ENCODE measurements around the gene ALDH1A1.

The ALDH1A1 gene

GRCh38 chr9:72937545-72937944, 15.3 kb downstream of the ALDH1A1 start:
- no peak for TF ChIP-seq CTCF (IDR thresholded peaks at IDR 0.05; ENCODE audit: insufficient read depth, low read length, poor library complexity, severe bottlenecking)
- Histone ChIP-seq H3K4me3 (replicated peaks; ENCODE audit: low read depth, low read length) (no peak overlapping the region), H3K36me3 (ENCODE audit: control insufficient read depth, insufficient read depth, low read length) (no peaks in the 10 kb centered on the region), H3K27me3 (replicated peaks; ENCODE audit: control insufficient read depth, insufficient read depth, low read length) (no peaks in the 10 kb centered on the region)
- DNase-seq (ENCODE audit: extremely low read depth, insufficient read length) = no peak

GRCh38 chr9:72936679-72937078, 16.2 kb downstream of the ALDH1A1 start:
- Histone ChIP-seq H3K27me3 (replicated peaks; ENCODE audit: control insufficient read depth, insufficient read depth, low read length) (no peaks in the 10 kb centered on the region), H3K36me3 (ENCODE audit: control insufficient read depth, insufficient read depth, low read length) (no peaks in the 10 kb centered on the region), H3K4me3 (replicated peaks; ENCODE audit: low read depth, low read length) (no peak overlapping the region)
- DNase-seq (ENCODE audit: extremely low read depth, insufficient read length) = no peak
- no peak for TF ChIP-seq CTCF (IDR thresholded peaks at IDR 0.05; ENCODE audit: insufficient read depth, low read length, poor library complexity, severe bottlenecking)

DNA sequence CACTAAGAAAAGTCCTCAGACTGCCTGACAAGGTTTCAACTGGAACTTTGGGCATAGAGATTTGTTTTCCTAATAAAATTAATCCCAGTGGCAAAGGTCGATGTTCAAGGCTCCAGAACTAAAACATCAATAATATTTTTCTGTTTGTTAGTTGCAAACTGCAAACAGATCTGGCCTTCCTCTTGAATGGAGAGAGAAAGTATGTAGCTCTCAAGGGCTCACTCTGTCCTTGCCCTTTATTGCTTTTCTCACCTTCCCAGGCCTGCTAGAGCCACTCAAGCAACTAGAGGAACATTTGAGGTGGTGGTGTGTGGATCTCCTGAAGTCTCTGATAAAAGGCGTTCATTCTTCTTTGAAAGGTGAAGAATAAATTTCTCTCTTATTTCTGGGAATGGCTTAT, 16.6 kb downstream of the ALDH1A1 start:
- no peak overlapping the region for H3K4me3 ChIP-seq (replicated peaks; ENCODE audit: low read depth, low read length)
- TF ChIP-seq CTCF (IDR thresholded peaks at IDR 0.05; ENCODE audit: insufficient read depth, low read length, poor library complexity, severe bottlenecking) = no peak
- H3K27me3 ChIP-seq (replicated peaks; ENCODE audit: control insufficient read depth, insufficient read depth, low read length) = no peaks in the 10 kb centered on the region
- no peaks in the 10 kb centered on the region for H3K36me3 ChIP-seq (ENCODE audit: control insufficient read depth, insufficient read depth, low read length)
- no peak for DNase-seq (ENCODE audit: extremely low read depth, insufficient read length)

GRCh38 chr9:72935595-72935994, 17.3 kb downstream of the ALDH1A1 start:
- no peaks in the 10 kb centered on the region for H3K27me3 ChIP-seq (replicated peaks; ENCODE audit: control insufficient read depth, insufficient read depth, low read length)
- no peak overlapping the region for H3K4me3 ChIP-seq (replicated peaks; ENCODE audit: low read depth, low read length)
- no peak for DNase-seq (ENCODE audit: extremely low read depth, insufficient read length)
- no peaks in the 10 kb centered on the region for H3K36me3 ChIP-seq (ENCODE audit: control insufficient read depth, insufficient read depth, low read length)
- no peak for TF ChIP-seq CTCF (IDR thresholded peaks at IDR 0.05; ENCODE audit: insufficient read depth, low read length, poor library complexity, severe bottlenecking)

GRCh38 chr9:72933730-72934665, 18.9 kb downstream of the ALDH1A1 start:
- Histone ChIP-seq H3K4me3 (replicated peaks; ENCODE audit: low read depth, low read length) (no peak overlapping the region), H3K36me3 (ENCODE audit: control insufficient read depth, insufficient read depth, low read length) (no peaks in the 10 kb centered on the region), H3K27me3 (replicated peaks; ENCODE audit: control insufficient read depth, insufficient read depth, low read length) (no peaks in the 10 kb centered on the region)
- no peak for TF ChIP-seq CTCF (IDR thresholded peaks at IDR 0.05; ENCODE audit: insufficient read depth, low read length, poor library complexity, severe bottlenecking)
- DNase-seq (ENCODE audit: extremely low read depth, insufficient read length) = no peak
